Measurements from ENCODE around the gene EDA. TPM values are rescaled to one million over a fixed set of nuclear protein-coding genes. Genes with fewer than 3 reads are reported as not detected.

EDA gene
- total RNA-seq, 2 donors from 2014 or later = 59.0 to 70.6 TPM

- H3K4me3 Mint-ChIP-seq = no peak overlapping the region
- peaks cover 8% of the 10 kb centered on the region for H3K36me3 Mint-ChIP-seq (ENCODE audit: low read depth)
- Histone ChIP-seq H3K36me3 (ENCODE audit: control insufficient read depth, insufficient read depth, low read length) (peaks cover 5% of the 10 kb centered on the region), H3K9ac (ENCODE audit: extremely low read depth, low read length, poor library complexity, severe bottlenecking) (no peak overlapping the region), H3K27me3 (ENCODE audit: control insufficient read depth, insufficient read depth, low read length, poor library complexity, severe bottlenecking) (no peaks in the 10 kb centered on the region), H3K4me3 (ENCODE audit: low read length) (no peak overlapping the region), H3K27ac (ENCODE audit: low read depth, low read length) (no peak overlapping the region), H3K9me3 (ENCODE audit: control insufficient read depth, low read length) (peaks cover 5% of the 10 kb centered on the region), H3K4me1 (ENCODE audit: control insufficient read depth, insufficient read depth, low read length) (no peaks in the 10 kb centered on the region)
- peaks cover 57% of the 10 kb centered on the region for H3K9me3 Mint-ChIP-seq
- DNase-seq = no peak
- H3K4me1 Mint-ChIP-seq = no peaks in the 10 kb centered on the region
- no peaks in the 10 kb centered on the region for H3K27me3 Mint-ChIP-seq (ENCODE audit: insufficient read depth)
- WGBS, 2 experiments (ENCODE audit: insufficient coverage in 1 of 2, insufficient read length in 1 of 2) = 83 to 100% methylated on average over 1 of the region's 2 CpGs
- TF ChIP-seq CTCF (conservative IDR thresholded peaks at IDR 0.05) = no peak
- no peak overlapping the region for H3K27ac Mint-ChIP-seq
Observed at GRCh38 chrX:70009970-70010369, 394.1 kb downstream of the EDA start.

GRCh38 chrX:70012756-70013155, 396.8 kb downstream of the EDA start:
- Mint-ChIP-seq H3K27ac (no peak overlapping the region), H3K27me3 (ENCODE audit: insufficient read depth) (no peaks in the 10 kb centered on the region), H3K4me1 (no peaks in the 10 kb centered on the region), H3K9me3 (peaks cover 67% of the 10 kb centered on the region), H3K4me3 (no peak overlapping the region), H3K36me3 (ENCODE audit: low read depth) (peaks cover 9% of the 10 kb centered on the region)
- DNase-seq = no peak
- Histone ChIP-seq H3K27ac (ENCODE audit: low read depth, low read length) (no peak overlapping the region), H3K36me3 (ENCODE audit: control insufficient read depth, insufficient read depth, low read length) (peaks cover 5% of the 10 kb centered on the region), H3K9me3 (ENCODE audit: control insufficient read depth, low read length) (peaks cover 24% of the 10 kb centered on the region), H3K4me3 (ENCODE audit: low read length) (no peak overlapping the region), H3K27me3 (ENCODE audit: control insufficient read depth, insufficient read depth, low read length, poor library complexity, severe bottlenecking) (no peaks in the 10 kb centered on the region), H3K4me1 (ENCODE audit: control insufficient read depth, insufficient read depth, low read length) (no peaks in the 10 kb centered on the region), H3K9ac (ENCODE audit: extremely low read depth, low read length, poor library complexity, severe bottlenecking) (no peak overlapping the region)
- no peak for TF ChIP-seq CTCF (conservative IDR thresholded peaks at IDR 0.05)
- 82% methylated on average over 4 of the region's 4 CpGs; no CpG with 5 or more reads in 1 of the 2 experiments for WGBS, 2 experiments (ENCODE audit: insufficient coverage in 1 of 2, insufficient read length in 1 of 2)

- no peaks in the 10 kb centered on the region for H3K4me1 Mint-ChIP-seq
- no peaks in the 10 kb centered on the region for H3K27me3 ChIP-seq (ENCODE audit: control insufficient read depth, insufficient read depth, low read length, poor library complexity, severe bottlenecking)
- peaks cover 5% of the 10 kb centered on the region for H3K36me3 ChIP-seq (ENCODE audit: control insufficient read depth, insufficient read depth, low read length)
- H3K9me3 ChIP-seq (ENCODE audit: control insufficient read depth, low read length) = peaks cover 29% of the 10 kb centered on the region
- H3K36me3 Mint-ChIP-seq (ENCODE audit: low read depth) = peaks cover 9% of the 10 kb centered on the region
- no peaks in the 10 kb centered on the region for H3K27me3 Mint-ChIP-seq (ENCODE audit: insufficient read depth)
- WGBS, 2 experiments (ENCODE audit: insufficient coverage in 1 of 2, insufficient read length in 1 of 2) = 91% methylated on average over 5 of the region's 5 CpGs; no CpG with 5 or more reads in 1 of the 2 experiments
- no peak overlapping the region for H3K27ac Mint-ChIP-seq
- H3K9ac ChIP-seq (ENCODE audit: extremely low read depth, low read length, poor library complexity, severe bottlenecking) = no peak overlapping the region
- no peaks in the 10 kb centered on the region for H3K4me1 ChIP-seq (ENCODE audit: control insufficient read depth, insufficient read depth, low read length)
- H3K4me3 Mint-ChIP-seq = no peak overlapping the region
- peaks cover 71% of the 10 kb centered on the region for H3K9me3 Mint-ChIP-seq
- no peak overlapping the region for H3K4me3 ChIP-seq (ENCODE audit: low read length)
- H3K27ac ChIP-seq (ENCODE audit: low read depth, low read length) = no peak overlapping the region
- no peak for DNase-seq
- TF ChIP-seq CTCF (conservative IDR thresholded peaks at IDR 0.05) = no peak
Observed at GRCh38 chrX:70013466-70014381, 397.8 kb downstream of the EDA start.
